Fibroblast of mammary gland (primary cell): ENCODE measurements around the gene TLR4.

ENCODE experiments used
- DNase-seq: peaks from one replicate; pipeline ENCODE4 v3.0.0-alpha.2; 2010; ENCODE audit warnings: low read depth
- H3K4me3 ChIP-seq: 2 replicates; pipeline ENCODE4 v1.5.1; 2011; ENCODE audit warnings: low read depth, mild to moderate bottlenecking, low read length, moderate library complexity; ENCODE audit not compliant: control insufficient read depth
- CTCF ChIP-seq: conservative IDR thresholded peaks from 2 replicates; pipeline ENCODE4 v1.5.1; 2011; ENCODE audit warnings: low read depth, low read length, inconsistent platforms; ENCODE audit not compliant: control insufficient read depth, insufficient read depth

The TLR4 gene

GRCh38 chr9:117768750-117769395 is 64.7 kb downstream of the TLR4 start:
- H3K4me3 ChIP-seq = no peak overlapping the region
- no peak for DNase-seq
- TF ChIP-seq CTCF = no peak

- no peak for TF ChIP-seq CTCF
Measured at GRCh38 chr9:117771136-117771535, 66.9 kb downstream of the TLR4 start.

GRCh38 chr9:117772960-117773359 is 68.8 kb downstream of the TLR4 start:
- H3K4me3 ChIP-seq = no peak overlapping the region
- peak; percentile 65 for DNase-seq
- TF ChIP-seq CTCF = no peak

More at GRCh38 chr9:117771136-117771535, 66.9 kb downstream of the TLR4 start:
- H3K4me3 ChIP-seq = no peak overlapping the region
- DNase-seq = no peak
